Suprapubic skin (tissue), 4 donors: ENCODE data around the gene MCMBP. TPM values are rescaled to one million over a fixed set of nuclear protein-coding genes. Genes with fewer than 3 reads are reported as not detected.
A peak's percentile ranks its signal among the peaks of the same experiment; 100 is the strongest.
"Not testable (repeated sequence)": the region's sequence is repeated elsewhere in the genome, so short reads cannot be mapped to it uniquely, and the experiment has no call there.

Experiments used
- DNase-seq, 2 donors: peaks; one replicate each; pipeline ENCODE4 v3.0.0-alpha.2; 2019; ENCODE audit warnings: low spot score in 2 of 2
- H3K27ac ChIP-seq: fragments of 200-600 bp; sonication (generic); one replicate; pipeline ENCODE4 v1.5.1; 2019
- H3K27me3 ChIP-seq: fragments of 200-600 bp; sonication (generic); one replicate; pipeline ENCODE4 v1.5.1; 2019
- H3K36me3 ChIP-seq: fragments of 200-600 bp; sonication (generic); one replicate; pipeline ENCODE4 v1.5.1; 2019
- H3K4me1 ChIP-seq: fragments of 200-600 bp; sonication (generic); one replicate; pipeline ENCODE4 v1.5.1; 2019
- H3K4me3 ChIP-seq: fragments of 200-600 bp; sonication (generic); one replicate; pipeline ENCODE4 v1.5.1; 2019; ENCODE audit warnings: mild to moderate bottlenecking
- H3K9me3 ChIP-seq: fragments of 200-600 bp; sonication (generic); one replicate; pipeline ENCODE4 v1.5.1; 2019
- EP300 ChIP-seq: sonication (generic); formaldehyde crosslinking; IDR thresholded peaks from one replicate; pipeline ENCODE4 v1.6.1; 2017; ENCODE audit warnings: antibody characterized with exemption
- POLR2A ChIP-seq, 2 donors: fragments of 450-650 bp; IDR thresholded peaks; one replicate each; pipeline ENCODE4 v1.6.1; 2017; ENCODE audit warnings: antibody characterized with exemption in 2 of 2, mild to moderate bottlenecking in 2 of 2, moderate library complexity in 2 of 2
- POLR2AphosphoS5 ChIP-seq, 3 donors: sonication (generic); formaldehyde crosslinking; IDR thresholded peaks; one replicate each; pipeline ENCODE4 v1.6.1; 2017; ENCODE audit warnings: antibody characterized with exemption in 3 of 3
- WGBS: methylation state at CpG from one replicate; pipeline ENCODE4 v1.1.5; 2018; 5-methylcytosine and 5-hydroxymethylcytosine counted together
- total RNA-seq, 4 donors: library from RNA; depleted of rRNA; stranded (reverse); fragments of >200 nt; gene quantifications; one replicate each; pipeline ENCODE4 v1.1.0, GENCODE V29; 2016
- TF ChIP-seq, protein P1 (sequence below), 2 donors: fragments of 200-600 bp in 1 of 2; fragments of 450-650 bp in 1 of 2; sonication (generic) in 1 of 2; IDR thresholded peaks; one replicate each; pipeline ENCODE4 v1.5.1; 2016 to 2019; ENCODE audit warnings: antibody characterized with exemption in 2 of 2, mild to moderate bottlenecking in 1 of 2, moderate library complexity in 1 of 2

The MCMBP gene
- total RNA-seq, 4 donors from 2014 or later = 38.1 to 57.3 (median 55.4) TPM

- H3K4me1 ChIP-seq, H3K27ac ChIP-seq, H3K36me3 ChIP-seq, H3K9me3 ChIP-seq, DNase-seq, H3K4me3 ChIP-seq, H3K27me3 ChIP-seq: not testable (repeated sequence)
- WGBS = 80% methylated on average over 11 of the region's 11 CpGs
Measured at GRCh38 chr10:119883901-119884611, 11.4 kb upstream of the MCMBP start.

- Histone ChIP-seq H3K4me3 (no peak overlapping the region), H3K27ac (no peak overlapping the region), H3K9me3 (no peaks in the 10 kb centered on the region), H3K36me3 (no peaks in the 10 kb centered on the region), H3K27me3 (no peaks in the 10 kb centered on the region), H3K4me1 (peaks cover 3% of the 10 kb centered on the region)
- TF ChIP-seq, protein P1, sequence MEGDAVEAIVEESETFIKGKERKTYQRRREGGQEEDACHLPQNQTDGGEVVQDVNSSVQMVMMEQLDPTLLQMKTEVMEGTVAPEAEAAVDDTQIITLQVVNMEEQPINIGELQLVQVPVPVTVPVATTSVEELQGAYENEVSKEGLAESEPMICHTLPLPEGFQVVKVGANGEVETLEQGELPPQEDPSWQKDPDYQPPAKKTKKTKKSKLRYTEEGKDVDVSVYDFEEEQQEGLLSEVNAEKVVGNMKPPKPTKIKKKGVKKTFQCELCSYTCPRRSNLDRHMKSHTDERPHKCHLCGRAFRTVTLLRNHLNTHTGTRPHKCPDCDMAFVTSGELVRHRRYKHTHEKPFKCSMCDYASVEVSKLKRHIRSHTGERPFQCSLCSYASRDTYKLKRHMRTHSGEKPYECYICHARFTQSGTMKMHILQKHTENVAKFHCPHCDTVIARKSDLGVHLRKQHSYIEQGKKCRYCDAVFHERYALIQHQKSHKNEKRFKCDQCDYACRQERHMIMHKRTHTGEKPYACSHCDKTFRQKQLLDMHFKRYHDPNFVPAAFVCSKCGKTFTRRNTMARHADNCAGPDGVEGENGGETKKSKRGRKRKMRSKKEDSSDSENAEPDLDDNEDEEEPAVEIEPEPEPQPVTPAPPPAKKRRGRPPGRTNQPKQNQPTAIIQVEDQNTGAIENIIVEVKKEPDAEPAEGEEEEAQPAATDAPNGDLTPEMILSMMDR (IDR thresholded peaks at IDR 0.05) = no peak
- no peak for TF ChIP-seq POLR2AphosphoS5 (IDR thresholded peaks at IDR 0.05)
- no peak for TF ChIP-seq POLR2A (IDR thresholded peaks at IDR 0.05)
- TF ChIP-seq EP300 = no peak
- DNase-seq = no peak
- WGBS = 69% methylated on average over 2 of the region's 2 CpGs
Measured at GRCh38 chr10:119878524-119878923, 5.9 kb upstream of the MCMBP start.

DNA sequence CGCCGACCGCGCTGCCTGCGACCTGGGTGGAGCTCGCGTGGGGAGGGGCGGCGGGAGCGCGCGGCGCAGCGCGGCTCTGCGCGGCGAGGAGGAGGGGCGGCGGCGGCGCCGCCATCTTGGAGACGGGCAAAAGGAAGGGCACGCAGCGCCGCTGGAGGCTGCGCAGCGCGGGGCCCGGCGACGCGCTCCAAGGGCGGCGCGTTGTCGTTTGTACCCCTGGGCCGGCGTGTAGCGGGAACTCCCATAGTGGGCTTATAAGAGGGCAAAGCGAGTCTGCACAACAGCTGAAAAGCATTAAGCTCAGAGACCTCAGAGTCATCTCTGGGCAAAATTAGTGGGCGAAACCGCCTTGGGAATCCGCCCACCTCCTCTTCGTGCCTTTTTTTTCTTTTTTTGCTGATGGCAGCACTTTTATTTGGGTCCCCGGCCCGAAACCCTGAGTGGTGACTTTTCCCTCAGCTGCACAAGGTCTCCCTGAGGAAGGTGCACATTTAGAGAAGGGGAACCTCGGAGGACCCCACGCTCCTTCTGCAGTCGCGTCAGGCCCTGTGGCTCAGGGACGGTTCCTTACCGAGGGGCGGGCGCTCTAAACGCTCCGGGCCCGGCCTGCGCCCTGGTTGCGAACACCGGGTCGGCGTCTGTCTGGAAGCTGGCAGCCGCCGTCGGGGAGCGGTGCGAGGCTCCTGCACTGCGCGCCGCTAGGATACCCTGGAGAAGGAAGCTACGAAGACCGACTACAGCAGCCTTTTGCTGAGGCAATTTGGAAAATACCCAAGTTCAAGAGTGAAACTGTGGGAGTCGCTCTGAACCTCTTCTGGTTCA is 428 bp upstream of the MCMBP start:
- H3K4me3 ChIP-seq = peak overlapping the region; percentile 75
- DNase-seq = peak; percentile 86 to 88
- TF ChIP-seq EP300 = no peak
- peak in 1 of 2 donors; percentile 5 for TF ChIP-seq POLR2A (IDR thresholded peaks at IDR 0.05)
- H3K27me3 ChIP-seq = no peaks in the 10 kb centered on the region
- no peaks in the 10 kb centered on the region for H3K9me3 ChIP-seq
- H3K27ac ChIP-seq = peak overlapping the region; percentile 98
- H3K4me1 ChIP-seq = peaks cover 27% of the 10 kb centered on the region
- H3K36me3 ChIP-seq = no peaks in the 10 kb centered on the region
- 0% methylated on average over 35 of the region's 75 CpGs for WGBS

- no peaks in the 10 kb centered on the region for H3K9me3 ChIP-seq
- H3K27me3 ChIP-seq = no peaks in the 10 kb centered on the region
- peaks cover 31% of the 10 kb centered on the region for H3K4me1 ChIP-seq
- 0% methylated on average over 23 of the region's 56 CpGs for WGBS
- H3K36me3 ChIP-seq = no peaks in the 10 kb centered on the region
- TF ChIP-seq, protein P1 (IDR thresholded peaks at IDR 0.05) = no peak
- TF ChIP-seq POLR2AphosphoS5 (IDR thresholded peaks at IDR 0.05) (no peak), EP300 (no peak), POLR2A (IDR thresholded peaks at IDR 0.05) (no peak)
- H3K27ac ChIP-seq = peak overlapping the region; percentile 98
- H3K4me3 ChIP-seq = peak overlapping the region; percentile 75
- peak; percentile 79 to 81 for DNase-seq
Measured at GRCh38 chr10:119871881-119872609, 598 bp downstream of the MCMBP start.

DNA sequence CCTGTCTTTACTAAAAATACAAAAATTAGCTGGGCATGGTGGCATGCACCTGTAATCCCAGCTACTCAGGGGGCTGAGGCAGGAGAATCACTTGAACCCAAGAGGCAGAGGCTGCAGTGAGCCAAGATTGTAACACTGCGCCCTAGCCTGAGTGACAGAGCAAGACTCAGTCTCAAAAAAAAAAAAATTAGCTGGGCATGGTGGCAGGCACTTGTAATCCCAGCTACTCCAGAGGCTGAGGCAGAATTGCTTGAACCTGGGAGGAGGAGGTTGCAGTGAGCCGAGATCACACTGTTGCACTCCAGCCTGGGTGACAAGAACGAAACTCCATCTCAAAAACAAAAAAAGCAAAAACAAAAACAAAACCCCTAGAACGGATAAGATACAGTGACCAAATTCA is 3.2 kb downstream of the MCMBP start:
- WGBS = 77% methylated on average over 4 of the region's 4 CpGs
- H3K4me1 ChIP-seq = peaks cover 31% of the 10 kb centered on the region

DNA sequence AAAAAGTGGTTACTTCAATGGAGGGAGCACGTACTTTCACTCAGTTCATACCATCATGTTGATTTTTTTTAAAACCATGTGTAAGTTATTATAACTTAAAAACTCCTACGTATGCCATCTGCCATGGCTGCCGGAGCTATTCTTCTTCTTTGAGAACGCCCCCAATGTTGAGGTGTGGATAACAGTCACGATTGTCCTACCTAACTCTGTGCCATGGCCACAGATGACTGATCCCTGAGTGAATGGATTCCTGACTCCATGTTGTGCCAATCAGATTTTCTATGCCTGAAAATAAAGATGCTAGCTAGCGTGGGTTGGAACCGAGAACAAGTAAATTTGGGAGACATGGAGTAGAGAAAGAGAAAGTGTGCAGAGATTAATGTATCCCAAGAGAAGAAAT is 5.3 kb downstream of the MCMBP start:
- Histone ChIP-seq H3K9me3 (no peaks in the 10 kb centered on the region), H3K4me3 (no peak overlapping the region), H3K4me1 (peaks cover 28% of the 10 kb centered on the region), H3K27me3 (no peaks in the 10 kb centered on the region), H3K36me3 (no peaks in the 10 kb centered on the region), H3K27ac (no peak overlapping the region)
- 66% methylated on average over 7 of the region's 7 CpGs for WGBS
- no peak for TF ChIP-seq POLR2A (IDR thresholded peaks at IDR 0.05)
- no peak for DNase-seq

More for the DNA sequence above, 3.2 kb downstream of the MCMBP start:
- not testable (repeated sequence) for H3K4me3 ChIP-seq, DNase-seq, H3K9me3 ChIP-seq, H3K27ac ChIP-seq, H3K27me3 ChIP-seq, H3K36me3 ChIP-seq

- Histone ChIP-seq H3K9me3 (no peaks in the 10 kb centered on the region), H3K36me3 (no peaks in the 10 kb centered on the region), H3K27me3 (no peaks in the 10 kb centered on the region), H3K4me1 (peaks cover 20% of the 10 kb centered on the region), H3K27ac (no peak overlapping the region), H3K4me3 (no peak overlapping the region)
- TF ChIP-seq POLR2A (IDR thresholded peaks at IDR 0.05) (no peak), EP300 (no peak), POLR2AphosphoS5 (IDR thresholded peaks at IDR 0.05) (no peak)
- TF ChIP-seq, protein P1 (IDR thresholded peaks at IDR 0.05) = no peak
- DNase-seq = no peak
- WGBS = 91% methylated on average over 6 of the region's 6 CpGs
Measured at GRCh38 chr10:119865699-119866240, 6.9 kb downstream of the MCMBP start.
